Measurements from ENCODE around the gene FMN1. TPM values are rescaled to one million over a fixed set of nuclear protein-coding genes. Genes with fewer than 3 reads are reported as not detected.

FMN1 gene
- total and polyA plus RNA-seq, 2 experiments from 2014 or later: 0.53 to 1.8 TPM

GRCh38 chr15:32882955-32883354 is 311.6 kb downstream of the FMN1 start:
- TF ChIP-seq CTCF (IDR thresholded peaks at IDR 0.05; ENCODE audit: low read depth, low read length): no peak
- Histone ChIP-seq H3K27me3 (no peaks in the 10 kb centered on the region), H3K36me3 (no peaks in the 10 kb centered on the region), H3K27ac (no peak overlapping the region), H3K4me1 (ENCODE audit: low read depth) (peaks cover 30% of the 10 kb centered on the region), H3K9me3 (ENCODE audit: low read depth) (no peaks in the 10 kb centered on the region), H3K4me3 (no peak overlapping the region)
- no peak for DNase-seq (ENCODE audit: low read depth in 1 of 2, low spot score in 1 of 2)

- no peaks in the 10 kb centered on the region for H3K36me3 ChIP-seq
- peaks cover 21% of the 10 kb centered on the region for H3K4me1 ChIP-seq (ENCODE audit: low read depth)
- no peaks in the 10 kb centered on the region for H3K9me3 ChIP-seq (ENCODE audit: low read depth)
- no peak for DNase-seq (ENCODE audit: low read depth in 1 of 2, low spot score in 1 of 2)
- no peak for TF ChIP-seq CTCF (IDR thresholded peaks at IDR 0.05; ENCODE audit: low read depth, low read length)
- no peak overlapping the region for H3K4me3 ChIP-seq
- no peak overlapping the region for H3K27ac ChIP-seq
- H3K27me3 ChIP-seq: no peaks in the 10 kb centered on the region
These were observed 313.0 kb downstream of the FMN1 start for GRCh38 chr15:32881528-32881927.

- Histone ChIP-seq H3K9me3 (ENCODE audit: low read depth) (no peaks in the 10 kb centered on the region), H3K27ac (no peak overlapping the region), H3K36me3 (no peaks in the 10 kb centered on the region), H3K4me1 (ENCODE audit: low read depth) (peaks cover 12% of the 10 kb centered on the region), H3K27me3 (no peaks in the 10 kb centered on the region), H3K4me3 (no peak overlapping the region)
- DNase-seq (ENCODE audit: low read depth in 1 of 2, low spot score in 1 of 2): no peak
- no peak for TF ChIP-seq CTCF (IDR thresholded peaks at IDR 0.05; ENCODE audit: low read depth, low read length)
These were observed 313.9 kb downstream of the FMN1 start for GRCh38 chr15:32880642-32881041.

- Histone ChIP-seq H3K36me3 (no peaks in the 10 kb centered on the region), H3K4me1 (ENCODE audit: low read depth) (peaks cover 6% of the 10 kb centered on the region), H3K4me3 (no peak overlapping the region), H3K27ac (no peak overlapping the region), H3K9me3 (ENCODE audit: low read depth) (no peaks in the 10 kb centered on the region), H3K27me3 (no peaks in the 10 kb centered on the region)
- TF ChIP-seq CTCF (IDR thresholded peaks at IDR 0.05; ENCODE audit: low read depth, low read length): no peak
- no peak for DNase-seq (ENCODE audit: low read depth in 1 of 2, low spot score in 1 of 2)
These were observed 314.5 kb downstream of the FMN1 start for GRCh38 chr15:32879980-32880379.

GRCh38 chr15:32878869-32879805 is 315.4 kb downstream of the FMN1 start:
- Histone ChIP-seq H3K4me3 (no peak overlapping the region), H3K27ac (no peak overlapping the region), H3K36me3 (no peaks in the 10 kb centered on the region), H3K9me3 (ENCODE audit: low read depth) (no peaks in the 10 kb centered on the region), H3K27me3 (no peaks in the 10 kb centered on the region), H3K4me1 (ENCODE audit: low read depth) (no peaks in the 10 kb centered on the region)
- no peak for TF ChIP-seq CTCF (IDR thresholded peaks at IDR 0.05; ENCODE audit: low read depth, low read length)
- no peak for DNase-seq (ENCODE audit: low read depth in 1 of 2, low spot score in 1 of 2)

All from cardiac muscle cell (in vitro differentiated cells and primary cell).